PC-3 (cell line): ENCODE data around the gene FOXO3.
"Not testable (repeated sequence)": the region's sequence is repeated elsewhere in the genome, so short reads cannot be mapped to it uniquely, and the experiment has no call there.

ENCODE experiments used
- CTCF ChIP-seq: fragments of 300-600 bp; sonication (generic); conservative IDR thresholded peaks from 2 replicates; pipeline ENCODE4 v1.5.1; 2017; ENCODE audit warnings: antibody characterized with exemption, low read depth, mild to moderate bottlenecking, low read length
- EZH2 ChIP-seq: fragments of 300-600 bp; sonication (generic); IDR thresholded peaks from one replicate; pipeline ENCODE4 v1.6.1; 2017; ENCODE audit warnings: antibody characterized with exemption, mild to moderate bottlenecking, low read length; ENCODE audit not compliant: unreplicated experiment
- EZH2phosphoT487 ChIP-seq: fragments of 300-600 bp; sonication (generic); IDR thresholded peaks from 2 replicates; pipeline ENCODE4 v1.6.1; 2018; ENCODE audit warnings: mild to moderate bottlenecking, antibody characterized with exemption, low read length, borderline replicate concordance

GRCh38 chr6:108682383-108683119 lies 121.8 kb downstream of the FOXO3 start:
- not testable (repeated sequence) for TF ChIP-seq CTCF, EZH2, EZH2phosphoT487
